SJSA1 (cell line): ENCODE measurements around the gene TUFT1. TPM values are rescaled to one million over a fixed set of nuclear protein-coding genes. Genes with fewer than 3 reads are reported as not detected.
"Not testable (repeated sequence)": the region's sequence is repeated elsewhere in the genome, so short reads cannot be mapped to it uniquely, and the experiment has no call there.

Experiments
- DNase-seq, 2 experiments: peaks; one replicate each; pipeline ENCODE4 v3.0.0-alpha.2; 2015 to 2020; ENCODE audit warnings: low spot score in 2 of 2, low read depth in 1 of 2
- H3K27ac ChIP-seq: fragments of 250-450 bp; sonication (Bioruptor Pico); 2 replicates; pipeline ENCODE4 v1.5.1; 2020; ENCODE audit warnings: mild to moderate bottlenecking, moderate library complexity
- H3K27me3 ChIP-seq: fragments of 250-450 bp; sonication (Bioruptor Pico); replicated peaks from 2 replicates; pipeline ENCODE4 v1.5.1; 2020; ENCODE audit warnings: mild to moderate bottlenecking, moderate library complexity
- H3K36me3 ChIP-seq: fragments of 250-450 bp; sonication (Bioruptor Pico); 2 replicates; pipeline ENCODE4 v1.5.1; 2020; ENCODE audit warnings: mild to moderate bottlenecking
- H3K4me1 ChIP-seq: fragments of 250-450 bp; sonication (Bioruptor Pico); replicated peaks from 2 replicates; pipeline ENCODE4 v1.6.1; 2021; ENCODE audit warnings: mild to moderate bottlenecking
- H3K4me3 ChIP-seq: fragments of 250-450 bp; sonication (Bioruptor Pico); 2 replicates; pipeline ENCODE4 v1.5.1; 2020; ENCODE audit warnings: mild to moderate bottlenecking
- H3K9me3 ChIP-seq: fragments of 250-450 bp; sonication (Bioruptor Pico); replicated peaks from 2 replicates; pipeline ENCODE4 v1.5.1; 2020; ENCODE audit warnings: mild to moderate bottlenecking
- total RNA-seq: library from RNA; depleted of rRNA; stranded (reverse); fragments of >200 nt; shearing (Covaris generic); gene quantifications from 2 replicates; pipeline ENCODE4 v1.2.3, GENCODE V29; 2014

TUFT1 gene
- total RNA-seq, 1 experiment from 2014 or later = 46.0 TPM

DNA sequence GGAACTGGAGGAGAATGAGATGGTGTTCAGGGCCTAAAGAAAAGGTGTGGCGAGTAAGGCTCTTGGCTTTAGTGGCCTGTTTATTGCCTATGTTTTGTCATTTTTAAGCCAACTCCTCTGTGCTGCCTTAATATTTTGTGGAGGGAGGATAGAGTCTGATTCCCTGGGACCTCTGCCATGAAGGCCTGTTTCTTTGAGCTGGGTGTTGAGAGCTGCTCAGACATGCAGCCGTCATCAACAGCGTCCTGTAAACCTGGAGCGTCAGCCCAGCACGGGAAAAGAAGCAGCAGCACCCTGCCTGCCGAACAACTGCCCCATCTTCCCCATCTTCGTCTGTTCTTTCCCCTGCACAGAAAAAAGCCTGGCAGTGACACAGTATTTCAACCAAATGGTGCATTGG is 44.7 kb downstream of the TUFT1 start:
- H3K4me3 ChIP-seq = no peak overlapping the region
- H3K4me1 ChIP-seq = peaks cover 9% of the 10 kb centered on the region; the same call in 1 of the 2 replicates
- no peaks in the 10 kb centered on the region for H3K27me3 ChIP-seq
- DNase-seq = no peak
- H3K36me3 ChIP-seq = peaks cover 40% of the 10 kb centered on the region
- H3K9me3 ChIP-seq = no peaks in the 10 kb centered on the region
- H3K27ac ChIP-seq = no peak overlapping the region

DNA sequence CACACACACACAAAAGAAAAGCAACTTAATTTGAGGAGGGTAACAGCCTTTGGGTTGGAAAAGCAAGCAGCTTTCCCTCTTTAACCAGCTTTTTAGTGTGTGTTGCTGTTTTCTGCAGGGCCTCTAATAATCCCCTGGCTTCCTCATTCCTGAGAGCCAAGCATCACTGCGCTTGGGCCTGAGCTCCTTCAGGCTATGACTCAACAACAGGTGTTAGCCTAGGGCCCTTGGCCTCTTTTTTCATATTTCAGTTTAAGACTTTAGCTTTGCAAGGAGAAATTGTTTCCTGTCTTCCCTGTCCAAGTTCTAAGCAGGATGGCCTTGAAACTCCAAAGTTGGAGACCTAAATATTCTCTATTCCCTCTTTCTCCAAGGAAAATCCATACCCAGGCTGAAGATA is 45.5 kb downstream of the TUFT1 start:
- DNase-seq = no peak
- H3K4me1 ChIP-seq = peaks cover 9% of the 10 kb centered on the region; the same call in 1 of the 2 replicates
- H3K27me3 ChIP-seq = no peaks in the 10 kb centered on the region
- peaks cover 34% of the 10 kb centered on the region for H3K36me3 ChIP-seq
- H3K9me3 ChIP-seq = no peaks in the 10 kb centered on the region
- H3K27ac ChIP-seq = no peak overlapping the region
- H3K4me3 ChIP-seq = no peak overlapping the region

DNA sequence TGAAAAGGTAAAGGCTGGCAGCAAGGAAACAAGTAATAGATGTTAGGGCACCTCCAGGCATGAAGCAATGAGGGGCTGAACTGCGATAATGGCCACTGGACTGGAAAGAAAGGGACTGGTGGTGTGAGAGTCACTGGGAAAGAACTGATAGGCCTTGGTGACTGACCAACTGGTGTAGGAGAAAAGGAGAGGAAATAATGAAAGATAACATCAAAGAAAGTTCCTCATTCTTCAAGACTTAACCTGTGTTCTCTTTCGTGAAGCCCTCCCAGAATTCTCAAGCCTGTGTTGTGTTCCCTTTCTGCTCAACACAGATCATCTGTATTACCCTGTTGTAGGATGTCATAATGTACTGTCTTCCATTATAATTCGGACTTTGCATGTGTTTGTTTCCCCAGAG is 50.9 kb downstream of the TUFT1 start:
- no peaks in the 10 kb centered on the region for H3K27me3 ChIP-seq
- no peaks in the 10 kb centered on the region for H3K36me3 ChIP-seq
- no peak overlapping the region for H3K4me3 ChIP-seq
- DNase-seq = no peak
- H3K9me3 ChIP-seq = no peaks in the 10 kb centered on the region
- H3K4me1 ChIP-seq = peaks cover 3% of the 10 kb centered on the region; the same call in 1 of the 2 replicates
- no peak overlapping the region for H3K27ac ChIP-seq

DNA sequence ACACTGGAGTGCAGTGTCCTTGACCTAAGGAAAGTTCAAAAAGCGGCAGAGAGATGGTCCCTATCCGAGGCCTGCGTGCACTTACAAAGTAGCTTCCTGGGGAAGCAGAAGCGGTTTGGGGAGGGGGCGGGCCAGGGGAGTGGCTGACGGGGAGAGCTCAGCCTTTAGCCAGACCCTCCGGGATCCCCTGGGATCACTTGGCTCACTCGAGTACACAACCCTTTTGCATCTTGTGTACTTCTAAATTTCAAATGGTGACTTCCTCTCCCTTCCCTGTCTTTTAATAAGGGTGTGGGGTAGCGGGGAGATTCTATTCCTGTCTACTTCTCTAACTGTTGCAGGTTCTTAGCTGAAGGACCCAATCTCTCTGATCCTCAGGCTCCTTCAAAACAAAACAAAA is 53.6 kb downstream of the TUFT1 start:
- Histone ChIP-seq H3K9me3 (no peaks in the 10 kb centered on the region), H3K27ac (no peak overlapping the region), H3K4me1 (no peaks in the 10 kb centered on the region), H3K36me3 (no peaks in the 10 kb centered on the region), H3K4me3 (no peak overlapping the region), H3K27me3 (no peaks in the 10 kb centered on the region)
- DNase-seq = no peak

DNA sequence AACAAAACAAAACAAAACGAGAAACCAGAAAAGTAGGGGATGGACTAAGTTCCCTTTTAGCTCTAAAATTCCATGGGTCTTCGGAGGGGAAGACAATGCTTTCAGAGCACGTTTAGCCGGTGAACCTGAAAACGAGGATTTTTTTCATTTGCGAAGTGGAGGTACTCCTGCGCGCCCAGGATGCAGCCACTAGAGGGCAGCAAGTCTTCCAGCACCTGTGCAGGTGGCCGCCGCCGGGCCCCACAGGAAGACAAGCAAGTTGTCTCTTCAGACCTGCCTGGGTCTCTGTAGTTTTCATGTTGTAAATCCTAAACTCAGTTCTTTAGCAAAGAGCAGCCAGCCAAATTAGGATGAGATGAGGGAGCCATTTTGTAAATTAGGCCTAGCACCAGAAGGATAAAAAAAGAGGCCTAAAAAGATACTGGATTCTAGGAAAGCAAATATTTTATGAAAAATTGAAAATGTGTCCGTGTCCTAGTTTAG is 54.1 kb downstream of the TUFT1 start:
- peak; percentile 44 to 67 for DNase-seq
- H3K4me3 ChIP-seq = no peak overlapping the region
- no peaks in the 10 kb centered on the region for H3K9me3 ChIP-seq
- H3K4me1 ChIP-seq = no peaks in the 10 kb centered on the region
- no peaks in the 10 kb centered on the region for H3K36me3 ChIP-seq
- no peaks in the 10 kb centered on the region for H3K27me3 ChIP-seq
- no peak overlapping the region for H3K27ac ChIP-seq

DNA sequence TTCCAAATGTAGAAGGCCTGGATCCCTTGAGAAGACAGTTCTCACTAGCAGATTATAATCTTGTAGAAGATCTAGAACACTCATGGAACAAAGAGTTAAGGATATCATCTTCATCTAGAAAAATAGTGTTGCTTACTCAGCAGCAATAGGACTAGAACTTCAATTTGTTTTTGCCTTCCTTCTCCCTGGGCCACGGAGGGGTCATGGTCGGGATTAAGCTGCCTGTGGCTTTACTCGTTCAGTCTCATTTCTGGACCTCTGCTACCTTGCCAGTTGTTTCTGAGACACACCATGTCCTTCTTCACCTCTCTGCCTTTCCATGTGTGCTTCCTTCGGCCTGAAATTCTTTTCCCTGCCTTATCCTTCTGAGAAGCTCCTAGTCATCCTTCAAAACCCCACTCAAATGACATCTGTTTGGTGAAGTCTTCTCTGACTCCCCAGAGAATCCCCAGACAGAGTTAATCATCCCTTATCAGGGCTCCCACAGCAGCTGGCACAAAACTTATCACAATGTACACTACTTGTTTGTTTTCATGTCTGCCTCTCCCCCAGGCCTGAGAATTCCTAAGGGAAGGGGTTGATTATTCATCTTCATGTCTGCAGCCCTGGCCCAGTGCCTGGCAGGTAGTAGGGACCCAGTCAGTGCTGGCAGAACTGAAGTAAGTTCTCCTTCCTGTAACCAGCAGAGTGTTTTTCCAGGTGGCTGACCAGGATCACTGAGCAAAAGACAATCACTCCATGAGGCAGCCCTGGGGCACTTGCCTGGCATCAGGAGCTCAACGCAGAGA is 56.3 kb downstream of the TUFT1 start:
- Histone ChIP-seq H3K27ac (no peak overlapping the region), H3K9me3 (no peaks in the 10 kb centered on the region), H3K4me1 (no peaks in the 10 kb centered on the region), H3K36me3 (no peaks in the 10 kb centered on the region), H3K4me3 (no peak overlapping the region), H3K27me3 (no peaks in the 10 kb centered on the region)
- peak in 1 of 2 experiments; percentile 29 for DNase-seq

DNA sequence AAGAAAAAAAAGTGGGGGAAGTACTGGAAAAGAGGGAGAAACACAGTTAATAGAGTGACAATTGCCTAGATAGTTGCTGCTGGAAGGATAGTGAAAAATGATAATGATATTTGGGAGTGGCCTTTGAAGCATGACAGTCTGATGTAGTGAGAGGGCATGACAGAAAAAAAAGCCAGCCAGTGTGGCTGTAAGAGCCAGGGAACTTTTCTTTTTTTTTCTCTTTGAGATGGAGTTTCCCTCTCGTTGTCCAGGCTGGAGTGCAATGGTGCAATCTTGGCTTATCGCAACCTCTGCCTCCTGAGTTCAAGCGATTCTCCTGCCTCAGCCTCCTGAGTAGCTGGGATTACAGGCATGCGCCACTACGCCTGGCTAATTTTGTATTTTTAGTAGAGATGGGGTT is 62.4 kb downstream of the TUFT1 start:
- H3K36me3 ChIP-seq, H3K9me3 ChIP-seq, H3K27me3 ChIP-seq, H3K27ac ChIP-seq, H3K4me1 ChIP-seq, H3K4me3 ChIP-seq, DNase-seq: not testable (repeated sequence)

DNA sequence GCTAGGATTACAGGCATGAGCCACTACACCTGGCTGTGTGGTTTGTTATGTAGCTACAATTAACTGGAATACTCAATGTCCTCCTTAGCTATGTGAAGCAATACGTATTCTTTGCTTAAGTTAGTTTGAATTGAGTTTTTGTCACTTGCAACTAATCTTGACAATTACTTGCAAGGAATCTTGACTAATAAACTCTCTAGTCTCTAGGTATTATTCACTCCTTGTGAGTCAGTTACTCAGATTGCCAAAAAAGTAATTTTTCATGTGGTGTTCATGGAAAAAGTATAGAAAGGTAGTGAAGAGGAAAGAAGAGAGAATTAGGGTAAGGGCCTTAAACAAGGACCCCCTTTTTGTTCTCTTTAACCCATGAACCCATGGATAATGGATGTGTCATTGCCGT is 64.2 kb downstream of the TUFT1 start:
- no peaks in the 10 kb centered on the region for H3K27me3 ChIP-seq
- DNase-seq = no peak
- H3K4me3 ChIP-seq = no peak overlapping the region
- no peak overlapping the region for H3K27ac ChIP-seq
- H3K4me1 ChIP-seq = peaks cover 15% of the 10 kb centered on the region
- no peaks in the 10 kb centered on the region for H3K36me3 ChIP-seq
- H3K9me3 ChIP-seq = no peaks in the 10 kb centered on the region

DNA sequence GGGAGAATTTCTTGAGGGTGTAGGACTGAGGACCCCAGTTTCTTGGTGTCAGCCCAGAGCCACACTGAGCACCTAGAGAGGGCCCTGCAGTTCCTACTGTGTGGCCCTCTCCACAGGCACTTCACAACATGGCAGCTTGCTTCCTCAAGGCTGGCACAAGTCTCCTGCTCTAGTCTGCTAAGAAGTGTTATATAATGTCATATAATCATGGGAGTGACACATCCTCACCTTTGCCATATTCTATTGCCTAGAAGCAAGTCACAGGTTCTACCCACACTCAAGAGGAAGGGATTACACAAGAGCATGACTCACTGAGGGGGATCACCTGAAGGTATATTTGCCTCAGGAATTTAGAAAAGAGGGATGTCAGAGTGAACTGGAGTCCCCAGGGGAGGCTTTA is 66.3 kb downstream of the TUFT1 start:
- no peaks in the 10 kb centered on the region for H3K36me3 ChIP-seq
- H3K27ac ChIP-seq = no peak overlapping the region
- no peaks in the 10 kb centered on the region for H3K27me3 ChIP-seq
- no peak overlapping the region for H3K4me3 ChIP-seq
- H3K9me3 ChIP-seq = no peaks in the 10 kb centered on the region
- H3K4me1 ChIP-seq = peaks cover 20% of the 10 kb centered on the region
- no peak for DNase-seq

DNA sequence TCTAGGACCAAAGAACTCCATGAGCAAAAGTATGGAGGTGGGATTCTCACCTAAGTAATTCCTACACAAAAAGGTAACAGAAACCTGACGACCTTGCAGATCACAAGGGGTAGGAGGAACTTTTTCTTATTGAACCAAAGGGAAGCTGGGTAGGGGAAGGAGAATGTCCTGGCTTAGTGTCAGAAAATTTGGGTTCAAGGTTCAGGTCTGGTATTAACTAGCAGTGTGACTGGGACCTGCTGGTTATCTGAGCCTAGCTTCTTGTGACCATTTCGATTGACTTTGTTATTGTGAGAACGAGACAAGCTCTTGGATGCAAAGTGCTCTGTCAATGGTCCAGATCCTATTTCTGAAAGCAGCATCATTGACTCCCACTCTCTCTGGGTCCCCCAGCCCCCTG is 66.7 kb downstream of the TUFT1 start:
- Histone ChIP-seq H3K27me3 (no peaks in the 10 kb centered on the region), H3K4me3 (no peak overlapping the region), H3K36me3 (peaks cover under 1% of the 10 kb centered on the region), H3K4me1 (peaks cover 24% of the 10 kb centered on the region), H3K27ac (no peak overlapping the region), H3K9me3 (no peaks in the 10 kb centered on the region)
- DNase-seq = no peak

DNA sequence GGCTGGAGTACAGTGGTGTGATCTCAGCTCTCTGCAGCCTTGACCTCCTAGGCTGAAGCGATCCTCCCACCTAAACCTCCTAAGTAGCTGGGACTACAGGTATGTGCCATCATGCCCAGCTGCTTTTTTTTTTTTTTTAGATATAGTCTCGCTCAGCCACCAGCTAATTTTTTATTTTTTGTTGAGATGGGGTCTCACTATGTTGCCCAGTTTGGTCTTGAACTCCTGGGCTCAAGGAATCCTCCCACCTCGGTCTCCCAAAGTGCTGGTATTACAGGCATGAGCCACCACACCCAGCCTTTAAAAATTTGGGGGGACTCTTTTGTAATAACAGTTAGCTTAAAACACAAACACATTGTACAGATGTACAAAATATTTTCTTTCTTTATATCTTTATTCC is 70.0 kb downstream of the TUFT1 start:
- Histone ChIP-seq H3K9me3 (no peaks in the 10 kb centered on the region), H3K27me3 (no peaks in the 10 kb centered on the region), H3K4me3 (no peak overlapping the region), H3K4me1 (peaks cover 31% of the 10 kb centered on the region), H3K36me3 (peaks cover 10% of the 10 kb centered on the region), H3K27ac (no peak overlapping the region)
- DNase-seq = no peak

DNA sequence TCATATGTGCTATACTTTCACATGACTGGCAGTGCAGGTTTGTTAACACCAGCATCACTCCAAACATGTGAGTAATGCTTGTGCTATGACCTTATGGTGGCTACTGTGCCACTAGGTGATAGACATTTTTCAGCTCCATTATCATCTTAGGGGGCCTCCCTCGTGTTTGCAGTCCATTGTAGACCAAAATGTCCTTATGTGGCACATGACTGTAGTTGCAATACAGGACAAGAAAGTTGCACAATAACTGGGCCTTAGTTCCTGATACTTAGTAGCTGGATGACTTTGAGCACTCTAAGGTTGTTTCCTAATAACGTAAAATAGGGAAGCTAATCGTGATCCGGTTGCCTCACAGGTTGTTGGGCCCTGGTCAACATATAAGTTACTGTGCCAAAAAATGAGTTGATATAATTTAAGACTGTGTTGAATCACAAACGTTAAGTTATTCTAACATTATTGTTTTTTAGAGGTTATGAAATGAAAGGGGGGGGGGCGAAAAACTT is 71.2 kb downstream of the TUFT1 start:
- no peaks in the 10 kb centered on the region for H3K9me3 ChIP-seq
- H3K36me3 ChIP-seq = peaks cover 18% of the 10 kb centered on the region
- H3K4me3 ChIP-seq = peak overlapping the region; percentile 95
- peaks cover 40% of the 10 kb centered on the region for H3K4me1 ChIP-seq
- H3K27me3 ChIP-seq = no peaks in the 10 kb centered on the region
- DNase-seq = peak in 1 of 2 experiments; percentile 42
- H3K27ac ChIP-seq = peak overlapping the region; percentile 64

DNA sequence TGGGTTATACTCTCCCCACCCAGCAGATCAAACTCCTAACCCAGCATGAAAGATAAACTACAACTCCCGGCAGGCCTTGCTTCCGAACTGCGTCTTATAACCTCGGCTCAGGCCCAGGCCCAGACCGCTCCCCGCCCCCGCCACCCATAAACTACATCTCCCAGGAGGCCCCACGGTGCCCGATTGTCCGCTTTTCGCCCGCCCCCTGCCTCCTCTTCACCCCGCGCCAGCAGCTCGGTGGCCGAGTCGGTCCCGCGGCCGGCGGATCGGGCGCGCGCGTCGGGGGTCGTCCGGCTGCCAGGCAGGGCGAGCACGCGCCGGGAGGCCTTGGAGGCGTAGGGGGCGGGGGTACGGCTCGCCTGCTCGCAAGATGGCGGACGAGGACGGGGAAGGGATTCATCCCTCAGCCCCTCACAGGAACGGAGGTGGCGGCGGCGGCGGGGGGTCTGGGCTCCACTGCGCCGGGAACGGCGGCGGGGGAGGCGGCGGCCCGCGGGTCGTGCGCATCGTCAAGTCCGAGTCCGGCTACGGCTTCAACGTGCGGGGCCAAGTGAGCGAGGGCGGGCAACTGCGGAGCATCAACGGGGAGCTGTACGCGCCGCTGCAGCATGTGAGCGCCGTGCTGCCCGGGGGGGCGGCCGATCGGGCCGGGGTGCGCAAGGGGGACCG is 71.9 kb downstream of the TUFT1 start, which contains the start of gene SNX27:
Gene SNX27 (plus strand): TSS at position 219 of the 669 bp plus-strand sequence. CDS start 152 bp downstream, at position 371.
- Histone ChIP-seq H3K9me3 (no peaks in the 10 kb centered on the region), H3K4me3 (peak within 1 kb of the TSS; percentile 95), H3K27me3 (no peaks in the 10 kb centered on the region), H3K27ac (peak within 1 kb of the TSS; percentile 64), H3K4me1 (peaks cover 45% of the 10 kb centered on the region), H3K36me3 (peaks cover 18% of the 10 kb centered on the region)
- peak; percentile 91 to 95 for DNase-seq
